Activated T-cell treated with anti-CD3 and anti-CD28 coated beads, Interleukin-2, amount 50 U/mL, for 72 hours (primary cell): ENCODE results near the gene SPINK4. TPM values are rescaled to one million over a fixed set of nuclear protein-coding genes. Genes with fewer than 3 reads are reported as not detected.

Experiments
- ATAC-seq, 2 donors: fragments of 150-1000 bp; cut with Tn5 transposase; replicated peaks in 1 of 2; 2 replicates each; pipeline ENCODE4 v1.10.0; 2021; ENCODE audit warnings: moderate library complexity in 2 of 2, mild to moderate bottlenecking in 1 of 2
- DNase-seq, 2 donors: peaks; one replicate each; pipeline ENCODE4 v3.0.0; 2021 to 2022; ENCODE audit warnings: mixed read lengths in 1 of 2
- H3K27ac Mint-ChIP-seq: one replicate; pipeline ENCODE4 v1.8.0; 2022; ENCODE audit warnings: mild to moderate bottlenecking, moderate library complexity, mixed read lengths
- H3K27me3 Mint-ChIP-seq: one replicate; pipeline ENCODE4 v1.8.0; 2022; ENCODE audit warnings: low read depth, mixed read lengths
- H3K36me3 Mint-ChIP-seq, 2 donors: one replicate each; pipeline ENCODE4 v1.8.0; 2022; ENCODE audit warnings: mixed read lengths in 2 of 2, mild to moderate bottlenecking in 1 of 2; ENCODE audit not compliant: insufficient read depth in 2 of 2
- H3K4me1 Mint-ChIP-seq: one replicate; pipeline ENCODE4 v1.8.0; 2022; ENCODE audit warnings: low read depth, mixed read lengths
- H3K4me3 Mint-ChIP-seq, 2 donors: one replicate each; pipeline ENCODE4 v1.8.0; 2022; ENCODE audit warnings: mild to moderate bottlenecking in 2 of 2, mixed read lengths in 2 of 2, moderate library complexity in 2 of 2
- H3K9me3 Mint-ChIP-seq, 2 donors: one replicate each; pipeline ENCODE4 v1.8.0; 2022; ENCODE audit warnings: mixed read lengths in 2 of 2
- total RNA-seq, 2 donors: library from RNA; stranded (reverse); gene quantifications; one replicate each; pipeline ENCODE4 v1.2.3, GENCODE V29; 2022

SPINK4 gene
- total RNA-seq, 2 donors from 2014 or later, result not detected

GRCh38 chr9:33233626-33234342, 6.2 kb upstream of the SPINK4 start:
- DNase-seq (peak; percentile 8 to 19), ATAC-seq (peak; percentile 65 to 68)
- peaks cover 8% of the 10 kb centered on the region for H3K4me1 Mint-ChIP-seq
- no peak overlapping the region for H3K27ac Mint-ChIP-seq
- H3K36me3 Mint-ChIP-seq, result no peaks in the 10 kb centered on the region
- H3K27me3 Mint-ChIP-seq, result no peaks in the 10 kb centered on the region
- no peaks in the 10 kb centered on the region for H3K9me3 Mint-ChIP-seq
- H3K4me3 Mint-ChIP-seq, result no peak overlapping the region

- ATAC-seq (no peak), DNase-seq (no peak)
- H3K27ac Mint-ChIP-seq, result no peak overlapping the region
- H3K27me3 Mint-ChIP-seq, result no peaks in the 10 kb centered on the region
- peaks cover 8% of the 10 kb centered on the region for H3K4me1 Mint-ChIP-seq
- H3K9me3 Mint-ChIP-seq, result no peaks in the 10 kb centered on the region
- H3K4me3 Mint-ChIP-seq, result no peak overlapping the region
- no peaks in the 10 kb centered on the region for H3K36me3 Mint-ChIP-seq
These were observed 5.2 kb upstream of the SPINK4 start for GRCh38 chr9:33234511-33235467.

GRCh38 chr9:33236571-33236970, 3.4 kb upstream of the SPINK4 start:
- no peak for ATAC-seq

GRCh38 chr9:33241298-33241697, 1.3 kb downstream of the SPINK4 start:
- H3K9me3 Mint-ChIP-seq, result no peaks in the 10 kb centered on the region
- H3K4me1 Mint-ChIP-seq, result peaks cover 6% of the 10 kb centered on the region
- H3K27me3 Mint-ChIP-seq, result no peaks in the 10 kb centered on the region
- no peak for ATAC-seq
- no peak overlapping the region for H3K27ac Mint-ChIP-seq
- H3K4me3 Mint-ChIP-seq, result no peak overlapping the region
- H3K36me3 Mint-ChIP-seq, result no peaks in the 10 kb centered on the region
- DNase-seq, result no peak

More at GRCh38 chr9:33236571-33236970, 3.4 kb upstream of the SPINK4 start:
- Mint-ChIP-seq H3K36me3 (no peaks in the 10 kb centered on the region), H3K4me1 (peaks cover 8% of the 10 kb centered on the region), H3K9me3 (no peaks in the 10 kb centered on the region), H3K27ac (no peak overlapping the region), H3K27me3 (no peaks in the 10 kb centered on the region), H3K4me3 (no peak overlapping the region)
- DNase-seq, result no peak

- Mint-ChIP-seq H3K9me3 (no peaks in the 10 kb centered on the region), H3K27ac (no peak overlapping the region), H3K4me3 (no peak overlapping the region), H3K4me1 (peaks cover 6% of the 10 kb centered on the region), H3K27me3 (no peaks in the 10 kb centered on the region), H3K36me3 (no peaks in the 10 kb centered on the region)
- no peak for ATAC-seq
- DNase-seq, result no peak
These were observed 2.7 kb downstream of the SPINK4 start for GRCh38 chr9:33242609-33243134.

GRCh38 chr9:33244137-33244784, 4.3 kb downstream of the SPINK4 start:
- DNase-seq (no peak), ATAC-seq (no peak)
- H3K9me3 Mint-ChIP-seq, result no peaks in the 10 kb centered on the region
- H3K27ac Mint-ChIP-seq, result no peak overlapping the region
- peaks cover 6% of the 10 kb centered on the region for H3K4me1 Mint-ChIP-seq
- H3K36me3 Mint-ChIP-seq, result no peaks in the 10 kb centered on the region
- no peaks in the 10 kb centered on the region for H3K27me3 Mint-ChIP-seq
- H3K4me3 Mint-ChIP-seq, result no peak overlapping the region

GRCh38 chr9:33245341-33245740, 5.4 kb downstream of the SPINK4 start:
- DNase-seq (no peak), ATAC-seq (no peak)
- peaks cover 6% of the 10 kb centered on the region for H3K4me1 Mint-ChIP-seq
- H3K36me3 Mint-ChIP-seq, result no peaks in the 10 kb centered on the region
- H3K27ac Mint-ChIP-seq, result no peak overlapping the region
- H3K27me3 Mint-ChIP-seq, result no peaks in the 10 kb centered on the region
- H3K4me3 Mint-ChIP-seq, result no peak overlapping the region
- no peaks in the 10 kb centered on the region for H3K9me3 Mint-ChIP-seq

GRCh38 chr9:33246269-33246860, 6.4 kb downstream of the SPINK4 start:
- Mint-ChIP-seq H3K4me3 (no peak overlapping the region), H3K36me3 (peaks cover 0 to 5% of the 10 kb centered on the region in 2 donors), H3K27me3 (no peaks in the 10 kb centered on the region), H3K9me3 (no peaks in the 10 kb centered on the region), H3K4me1 (peaks cover 6% of the 10 kb centered on the region), H3K27ac (no peak overlapping the region)
- DNase-seq, result no peak
- ATAC-seq, result no peak

GRCh38 chr9:33248606-33249005, 8.6 kb downstream of the SPINK4 start:
- no peak for ATAC-seq
- peaks cover 6% of the 10 kb centered on the region for H3K4me1 Mint-ChIP-seq
- H3K9me3 Mint-ChIP-seq, result no peaks in the 10 kb centered on the region

GRCh38 chr9:33249087-33249658, 9.2 kb downstream of the SPINK4 start:
- Mint-ChIP-seq H3K27ac (no peak overlapping the region), H3K9me3 (no peaks in the 10 kb centered on the region), H3K27me3 (no peaks in the 10 kb centered on the region), H3K4me1 (peaks cover under 1% of the 10 kb centered on the region), H3K4me3 (no peak overlapping the region), H3K36me3 (peaks cover 5 to 6% of the 10 kb centered on the region in 2 donors)
- ATAC-seq (no peak), DNase-seq (no peak)

More at GRCh38 chr9:33248606-33249005, 8.6 kb downstream of the SPINK4 start:
- no peak overlapping the region for H3K27ac Mint-ChIP-seq
- no peak overlapping the region for H3K4me3 Mint-ChIP-seq
- DNase-seq, result no peak
- H3K27me3 Mint-ChIP-seq, result no peaks in the 10 kb centered on the region
- peaks cover 5 to 6% of the 10 kb centered on the region in 2 donors for H3K36me3 Mint-ChIP-seq

GRCh38 chr9:33249983-33250382, 10.0 kb downstream of the SPINK4 start:
- DNase-seq (no peak), ATAC-seq (no peak)
- Mint-ChIP-seq H3K27me3 (no peaks in the 10 kb centered on the region), H3K4me1 (no peaks in the 10 kb centered on the region), H3K9me3 (no peaks in the 10 kb centered on the region), H3K27ac (no peak overlapping the region), H3K4me3 (no peak overlapping the region), H3K36me3 (peaks cover 5 to 6% of the 10 kb centered on the region in 2 donors)

- ATAC-seq, result no peak
- H3K27me3 Mint-ChIP-seq, result no peaks in the 10 kb centered on the region
These were observed 10.6 kb downstream of the SPINK4 start for GRCh38 chr9:33250458-33250995.

More at GRCh38 chr9:33250458-33250995, 10.6 kb downstream of the SPINK4 start:
- no peak for DNase-seq
- Mint-ChIP-seq H3K27ac (no peak overlapping the region), H3K4me3 (no peak overlapping the region), H3K36me3 (peaks cover 6% of the 10 kb centered on the region in 2 donors), H3K4me1 (no peaks in the 10 kb centered on the region), H3K9me3 (no peaks in the 10 kb centered on the region)
